Peyer's patch (tissue), 4 donors: ENCODE data around the gene SLC23A1.

ENCODE experiments used
- POLR2A ChIP-seq, 2 donors: fragments of 450-650 bp; IDR thresholded peaks; one replicate each; pipeline ENCODE4 v1.5.1; 2017; ENCODE audit warnings: antibody characterized with exemption in 2 of 2, mild to moderate bottlenecking in 2 of 2, moderate library complexity in 2 of 2
- TF ChIP-seq, protein P1 (sequence below), 6 experiments: fragments of 450-650 bp in 4 of 6; fragments of 200-600 bp in 2 of 6; sonication (generic) in 1 of 6; IDR thresholded peaks; one replicate each; pipeline ENCODE4 v1.5.1; 2017 to 2019; ENCODE audit warnings: antibody characterized with exemption in 6 of 6, mild to moderate bottlenecking in 3 of 6, moderate library complexity in 1 of 6

DNA sequence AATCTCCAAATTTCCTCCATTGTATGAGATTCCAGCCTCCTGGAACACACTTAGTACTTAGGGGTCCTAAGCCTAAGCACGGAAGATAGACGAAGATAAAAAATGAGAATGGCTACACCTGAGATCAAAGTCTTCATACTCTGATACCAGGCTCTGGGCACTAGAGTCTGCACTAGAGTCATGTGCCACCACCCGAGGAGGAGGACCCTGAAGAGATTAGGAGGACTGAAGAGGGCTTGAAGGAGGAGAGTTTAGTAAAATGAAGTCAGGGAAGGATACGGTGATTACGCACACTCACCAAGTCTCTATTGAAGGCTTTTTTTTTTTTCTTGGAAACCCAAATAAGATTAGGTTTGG is 21.4 kb upstream of the SLC23A1 start:
- TF ChIP-seq, protein P1, sequence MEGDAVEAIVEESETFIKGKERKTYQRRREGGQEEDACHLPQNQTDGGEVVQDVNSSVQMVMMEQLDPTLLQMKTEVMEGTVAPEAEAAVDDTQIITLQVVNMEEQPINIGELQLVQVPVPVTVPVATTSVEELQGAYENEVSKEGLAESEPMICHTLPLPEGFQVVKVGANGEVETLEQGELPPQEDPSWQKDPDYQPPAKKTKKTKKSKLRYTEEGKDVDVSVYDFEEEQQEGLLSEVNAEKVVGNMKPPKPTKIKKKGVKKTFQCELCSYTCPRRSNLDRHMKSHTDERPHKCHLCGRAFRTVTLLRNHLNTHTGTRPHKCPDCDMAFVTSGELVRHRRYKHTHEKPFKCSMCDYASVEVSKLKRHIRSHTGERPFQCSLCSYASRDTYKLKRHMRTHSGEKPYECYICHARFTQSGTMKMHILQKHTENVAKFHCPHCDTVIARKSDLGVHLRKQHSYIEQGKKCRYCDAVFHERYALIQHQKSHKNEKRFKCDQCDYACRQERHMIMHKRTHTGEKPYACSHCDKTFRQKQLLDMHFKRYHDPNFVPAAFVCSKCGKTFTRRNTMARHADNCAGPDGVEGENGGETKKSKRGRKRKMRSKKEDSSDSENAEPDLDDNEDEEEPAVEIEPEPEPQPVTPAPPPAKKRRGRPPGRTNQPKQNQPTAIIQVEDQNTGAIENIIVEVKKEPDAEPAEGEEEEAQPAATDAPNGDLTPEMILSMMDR (IDR thresholded peaks at IDR 0.05): no peak
- TF ChIP-seq POLR2A (IDR thresholded peaks at IDR 0.05): no peak
